ENCODE measurements around the gene OXT. TPM values are rescaled to one million over a fixed set of nuclear protein-coding genes. Genes with fewer than 3 reads are reported as not detected.

Gene OXT
- total and polyA plus RNA-seq, 2 of the 13 experiments (the other 11 are each of a cell fraction or from before 2014, with no cell fraction given) = not detected

DNA sequence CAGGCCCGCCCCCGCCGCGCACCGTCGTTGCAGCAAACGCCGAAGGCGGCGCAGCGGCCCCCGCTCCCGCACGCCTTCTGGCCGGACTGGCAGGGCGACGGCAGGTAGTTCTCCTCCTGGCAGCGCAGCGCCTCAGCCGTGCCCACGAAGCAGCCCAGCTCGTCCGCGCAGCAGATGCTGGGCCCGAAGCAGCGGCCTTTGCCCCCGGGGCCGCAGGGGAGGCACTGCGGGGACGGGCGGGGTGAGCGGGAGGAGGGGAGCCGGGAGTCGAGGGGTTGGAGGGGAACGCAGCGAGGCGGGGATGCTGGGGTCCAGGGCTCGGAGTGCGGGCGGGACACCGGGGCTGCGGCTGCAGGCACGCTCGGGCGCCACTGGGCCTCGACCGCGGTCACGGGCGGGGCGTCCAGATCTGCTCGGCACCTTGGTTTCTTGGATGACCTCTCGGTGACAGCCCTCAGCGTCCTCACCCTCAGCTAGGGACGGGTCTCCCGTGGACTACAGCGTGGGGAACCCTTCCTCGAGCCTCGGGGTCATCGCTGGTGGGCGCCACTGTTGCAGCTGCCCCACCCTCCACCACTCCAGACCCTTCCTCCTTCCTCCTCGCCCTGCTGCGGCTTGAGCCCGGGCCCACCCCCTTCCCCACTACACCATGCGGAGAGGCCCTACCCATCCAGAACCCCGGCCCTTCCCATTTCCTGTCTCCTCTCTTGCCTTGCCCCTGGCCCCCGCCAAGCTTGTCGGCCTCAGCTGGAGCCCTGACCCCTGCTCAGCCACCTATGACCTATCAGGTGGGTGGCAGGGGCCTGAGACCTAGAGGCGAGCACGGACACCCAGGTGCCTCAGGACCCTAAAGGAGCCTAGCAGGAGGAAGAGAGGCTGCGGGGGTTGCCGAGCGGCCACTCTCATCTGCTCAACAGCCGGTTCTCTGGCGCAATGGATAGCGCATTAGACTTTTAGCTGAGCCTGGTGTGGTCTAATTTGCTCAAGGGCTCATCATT, 11.8 kb downstream of the OXT start (continued):
- TF ChIP-seq, protein P1, sequence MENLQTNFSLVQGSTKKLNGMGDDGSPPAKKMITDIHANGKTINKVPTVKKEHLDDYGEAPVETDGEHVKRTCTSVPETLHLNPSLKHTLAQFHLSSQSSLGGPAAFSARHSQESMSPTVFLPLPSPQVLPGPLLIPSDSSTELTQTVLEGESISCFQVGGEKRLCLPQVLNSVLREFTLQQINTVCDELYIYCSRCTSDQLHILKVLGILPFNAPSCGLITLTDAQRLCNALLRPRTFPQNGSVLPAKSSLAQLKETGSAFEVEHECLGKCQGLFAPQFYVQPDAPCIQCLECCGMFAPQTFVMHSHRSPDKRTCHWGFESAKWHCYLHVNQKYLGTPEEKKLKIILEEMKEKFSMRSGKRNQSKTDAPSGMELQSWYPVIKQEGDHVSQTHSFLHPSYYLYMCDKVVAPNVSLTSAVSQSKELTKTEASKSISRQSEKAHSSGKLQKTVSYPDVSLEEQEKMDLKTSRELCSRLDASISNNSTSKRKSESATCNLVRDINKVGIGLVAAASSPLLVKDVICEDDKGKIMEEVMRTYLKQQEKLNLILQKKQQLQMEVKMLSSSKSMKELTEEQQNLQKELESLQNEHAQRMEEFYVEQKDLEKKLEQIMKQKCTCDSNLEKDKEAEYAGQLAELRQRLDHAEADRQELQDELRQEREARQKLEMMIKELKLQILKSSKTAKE (CRISPR knock-in tag; IDR thresholded peaks at IDR 0.05; ENCODE audit: borderline replicate concordance) = 0 out of 2 replicates have a peak, but pooled peaks have one; percentile 21
- TF ChIP-seq MIER3 (CRISPR knock-in tag; IDR thresholded peaks at IDR 0.05; ENCODE audit: borderline replicate concordance) (no peak), FOXC1 (CRISPR knock-in tag; IDR thresholded peaks at IDR 0.05; ENCODE audit: borderline replicate concordance) (no peak), ZIK1 (CRISPR knock-in tag; IDR thresholded peaks at IDR 0.05; ENCODE audit: borderline replicate concordance, low read depth) (peak; percentile 46; the same call in 1 of the 2 replicates), PITX1 (CRISPR knock-in tag; IDR thresholded peaks at IDR 0.05) (peak; percentile 35; the same call in 1 of the 2 replicates), ZNF547 (CRISPR knock-in tag; IDR thresholded peaks at IDR 0.05) (no peak), ZNF589 (CRISPR knock-in tag; conservative IDR thresholded peaks at IDR 0.05) (0 out of 2 replicates have a peak, but pooled peaks have one; percentile 51), NONO (IDR thresholded peaks at IDR 0.05) (no peak), NONO (CRISPR knock-in tag; conservative IDR thresholded peaks at IDR 0.05) (peak; percentile 68), ZNF577 (CRISPR knock-in tag; IDR thresholded peaks at IDR 0.05; ENCODE audit: borderline replicate concordance, low read depth) (no peak), CCAR2 (optimal IDR thresholded peaks at IDR 0.05; ENCODE audit: low read depth, low read length) (no peak), ZNF337 (CRISPR knock-in tag; IDR thresholded peaks at IDR 0.05; ENCODE audit: borderline replicate concordance, low read depth) (no peak), DPF2 (CRISPR knock-in tag; IDR thresholded peaks at IDR 0.05; ENCODE audit: borderline replicate concordance, low read depth) (no peak), HMG20A (CRISPR knock-in tag; IDR thresholded peaks at IDR 0.05; ENCODE audit: borderline replicate concordance) (no peak), MIXL1 (CRISPR knock-in tag; IDR thresholded peaks at IDR 0.05) (no peak), DMAP1 (CRISPR knock-in tag; IDR thresholded peaks at IDR 0.05) (no peak), ZNF33B (CRISPR knock-in tag; IDR thresholded peaks at IDR 0.05) (no peak)
- TF ChIP-seq, protein P2, sequence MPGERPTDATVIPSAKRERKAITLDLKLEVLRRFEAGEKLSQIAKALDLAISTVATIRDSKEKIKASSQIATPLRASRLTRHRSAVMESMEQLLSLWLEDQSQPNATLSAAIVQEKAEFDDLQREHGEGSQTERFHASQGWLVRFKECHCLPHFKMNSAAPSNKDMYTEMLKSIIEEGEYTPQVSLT (CRISPR knock-in tag; IDR thresholded peaks at IDR 0.05; ENCODE audit: borderline replicate concordance, low read depth) = no peak
- TF ChIP-seq, protein P3, sequence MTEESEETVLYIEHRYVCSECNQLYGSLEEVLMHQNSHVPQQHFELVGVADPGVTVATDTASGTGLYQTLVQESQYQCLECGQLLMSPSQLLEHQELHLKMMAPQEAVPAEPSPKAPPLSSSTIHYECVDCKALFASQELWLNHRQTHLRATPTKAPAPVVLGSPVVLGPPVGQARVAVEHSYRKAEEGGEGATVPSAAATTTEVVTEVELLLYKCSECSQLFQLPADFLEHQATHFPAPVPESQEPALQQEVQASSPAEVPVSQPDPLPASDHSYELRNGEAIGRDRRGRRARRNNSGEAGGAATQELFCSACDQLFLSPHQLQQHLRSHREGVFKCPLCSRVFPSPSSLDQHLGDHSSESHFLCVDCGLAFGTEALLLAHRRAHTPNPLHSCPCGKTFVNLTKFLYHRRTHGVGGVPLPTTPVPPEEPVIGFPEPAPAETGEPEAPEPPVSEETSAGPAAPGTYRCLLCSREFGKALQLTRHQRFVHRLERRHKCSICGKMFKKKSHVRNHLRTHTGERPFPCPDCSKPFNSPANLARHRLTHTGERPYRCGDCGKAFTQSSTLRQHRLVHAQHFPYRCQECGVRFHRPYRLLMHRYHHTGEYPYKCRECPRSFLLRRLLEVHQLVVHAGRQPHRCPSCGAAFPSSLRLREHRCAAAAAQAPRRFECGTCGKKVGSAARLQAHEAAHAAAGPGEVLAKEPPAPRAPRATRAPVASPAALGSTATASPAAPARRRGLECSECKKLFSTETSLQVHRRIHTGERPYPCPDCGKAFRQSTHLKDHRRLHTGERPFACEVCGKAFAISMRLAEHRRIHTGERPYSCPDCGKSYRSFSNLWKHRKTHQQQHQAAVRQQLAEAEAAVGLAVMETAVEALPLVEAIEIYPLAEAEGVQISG (CRISPR knock-in tag; IDR thresholded peaks at IDR 0.05) = no peak
- TF ChIP-seq, protein P4, sequence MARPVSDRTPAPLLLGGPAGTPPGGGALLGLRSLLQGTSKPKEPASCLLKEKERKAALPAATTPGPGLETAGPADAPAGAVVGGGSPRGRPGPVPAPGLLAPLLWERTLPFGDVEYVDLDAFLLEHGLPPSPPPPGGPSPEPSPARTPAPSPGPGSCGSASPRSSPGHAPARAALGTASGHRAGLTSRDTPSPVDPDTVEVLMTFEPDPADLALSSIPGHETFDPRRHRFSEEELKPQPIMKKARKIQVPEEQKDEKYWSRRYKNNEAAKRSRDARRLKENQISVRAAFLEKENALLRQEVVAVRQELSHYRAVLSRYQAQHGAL (CRISPR knock-in tag; IDR thresholded peaks at IDR 0.05; ENCODE audit: not compliant biosample characterization) = no peak
- TF ChIP-seq, protein P5, sequence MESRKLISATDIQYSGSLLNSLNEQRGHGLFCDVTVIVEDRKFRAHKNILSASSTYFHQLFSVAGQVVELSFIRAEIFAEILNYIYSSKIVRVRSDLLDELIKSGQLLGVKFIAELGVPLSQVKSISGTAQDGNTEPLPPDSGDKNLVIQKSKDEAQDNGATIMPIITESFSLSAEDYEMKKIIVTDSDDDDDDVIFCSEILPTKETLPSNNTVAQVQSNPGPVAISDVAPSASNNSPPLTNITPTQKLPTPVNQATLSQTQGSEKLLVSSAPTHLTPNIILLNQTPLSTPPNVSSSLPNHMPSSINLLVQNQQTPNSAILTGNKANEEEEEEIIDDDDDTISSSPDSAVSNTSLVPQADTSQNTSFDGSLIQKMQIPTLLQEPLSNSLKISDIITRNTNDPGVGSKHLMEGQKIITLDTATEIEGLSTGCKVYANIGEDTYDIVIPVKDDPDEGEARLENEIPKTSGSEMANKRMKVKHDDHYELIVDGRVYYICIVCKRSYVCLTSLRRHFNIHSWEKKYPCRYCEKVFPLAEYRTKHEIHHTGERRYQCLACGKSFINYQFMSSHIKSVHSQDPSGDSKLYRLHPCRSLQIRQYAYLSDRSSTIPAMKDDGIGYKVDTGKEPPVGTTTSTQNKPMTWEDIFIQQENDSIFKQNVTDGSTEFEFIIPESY (CRISPR knock-in tag; IDR thresholded peaks at IDR 0.05) = peak; percentile 97
